Keratinocyte (primary cell): ENCODE data around the gene PCMTD2. TPM values are rescaled to one million over a fixed set of nuclear protein-coding genes. Genes with fewer than 3 reads are reported as not detected.

ENCODE experiments used
- DNase-seq: peaks from one replicate; pipeline ENCODE4 v3.0.0-alpha.2; 2011; ENCODE audit warnings: low read depth, missing footprints, low spot score
- FAIRE-seq: peaks from 2 replicates; lab custom pipeline; 2011; peaks lifted over from hg19 to GRCh38; lab: Jason Lieb, UNC
- H2AFZ ChIP-seq: 2 replicates; pipeline ENCODE4 v1.6.0; 2012; ENCODE audit warnings: low read length, control low read depth, inconsistent platforms; ENCODE audit not compliant: control insufficient read depth
- H3K27ac ChIP-seq: 2 replicates; pipeline ENCODE4 v1.5.1; 2011; ENCODE audit warnings: low read length; ENCODE audit not compliant: control insufficient read depth, insufficient read depth
- H3K27me3 ChIP-seq: 3 replicates; pipeline ENCODE4 v1.6.0; 2011; ENCODE audit warnings: low read length; ENCODE audit not compliant: control insufficient read depth, insufficient read depth; ENCODE audit errors: extremely low read depth
- H3K36me3 ChIP-seq, 2 experiments: 2 replicates in 1 of 2; 3 replicates in 1 of 2; pipeline ENCODE4 v1.5.1; 2011; ENCODE audit warnings: low read length in 2 of 2, mild to moderate bottlenecking in 1 of 2; ENCODE audit not compliant: control insufficient read depth in 2 of 2, insufficient read depth in 2 of 2; ENCODE audit errors: extremely low read depth in 1 of 2
- H3K4me1 ChIP-seq: 3 replicates; pipeline ENCODE4 v1.5.1; 2011; ENCODE audit warnings: low read length; ENCODE audit not compliant: control insufficient read depth, insufficient read depth; ENCODE audit errors: extremely low read depth
- H3K4me2 ChIP-seq: 3 replicates; pipeline ENCODE4 v1.6.0; 2011; ENCODE audit warnings: low read depth, low read length; ENCODE audit not compliant: control insufficient read depth, insufficient read depth; ENCODE audit errors: extremely low read depth
- H3K4me3 ChIP-seq, 3 experiments: fragments of 200-600 bp in 1 of 3; sonication (generic) in 1 of 3; 2 replicates in 2 of 3; 3 replicates in 1 of 3; pipeline ENCODE4 v1.5.1; 2011 to 2016; ENCODE audit warnings: low read length in 3 of 3, mild to moderate bottlenecking in 3 of 3, control low read depth in 2 of 3, inconsistent platforms in 1 of 3, low read depth in 1 of 3, mixed read lengths in 1 of 3, mixed run types in 1 of 3, moderate library complexity in 1 of 3; ENCODE audit not compliant: control insufficient read depth in 2 of 3, insufficient read depth in 2 of 3; ENCODE audit errors: extremely low read depth in 1 of 3
- H3K79me2 ChIP-seq: 2 replicates; pipeline ENCODE4 v1.6.0; 2012; ENCODE audit warnings: low read length; ENCODE audit not compliant: control insufficient read depth, insufficient read depth
- H3K9ac ChIP-seq: 3 replicates; pipeline ENCODE4 v1.6.0; 2011; ENCODE audit warnings: low read length; ENCODE audit not compliant: control insufficient read depth, insufficient read depth; ENCODE audit errors: extremely low read depth
- H3K9me1 ChIP-seq: 3 replicates; pipeline ENCODE4 v1.6.0; 2011; ENCODE audit warnings: low read length; ENCODE audit not compliant: control insufficient read depth, insufficient read depth; ENCODE audit errors: extremely low read depth
- H3K9me3 ChIP-seq: 2 replicates; pipeline ENCODE4 v1.5.1; 2012; ENCODE audit warnings: low read depth, low read length; ENCODE audit not compliant: control insufficient read depth
- H4K20me1 ChIP-seq: 3 replicates; pipeline ENCODE4 v1.6.0; 2011; ENCODE audit warnings: low read length; ENCODE audit not compliant: control insufficient read depth, insufficient read depth; ENCODE audit errors: extremely low read depth
- CTCF ChIP-seq, 3 experiments: IDR thresholded peaks in 1 of 3; conservative IDR thresholded peaks in 1 of 3; optimal IDR thresholded peaks in 1 of 3; 2 replicates in 2 of 3; 3 replicates in 1 of 3; pipeline versions ENCODE3 to v1.5.1; 2011; ENCODE audit warnings: low read length in 3 of 3, mild to moderate bottlenecking in 3 of 3, moderate library complexity in 2 of 3, control low read depth in 1 of 3, inconsistent platforms in 1 of 3; ENCODE audit not compliant: insufficient read depth in 2 of 3; ENCODE audit errors: extremely low read depth in 1 of 3
- EZH2 ChIP-seq: IDR thresholded peaks from one replicate; pipeline ENCODE4 v1.6.1; 2012; ENCODE audit warnings: inconsistent platforms, mild to moderate bottlenecking, low read length, moderate library complexity
- dilution Hi-C: fragments of 300-500 bp; cut with MboI; formaldehyde crosslinking; loops from one replicate; pipeline ENCODE4 v1.7.0; 2020; ENCODE audit warnings: low sequenced_read_pairs; ENCODE audit not compliant: extremely low pct_ligation_motif_present
- polyA plus RNA-seq, 5 experiments: library from polyadenylated mRNA; depleted of rRNA in 3 of 5; stranded (reverse) in 3 of 5; stranded (forward) in 1 of 5; unstranded in 1 of 5; fragments of >200 nt; gene quantifications; 1 replicate in 1 of 5; 2 replicates in 3 of 5; 3 replicates in 1 of 5; pipeline versions ENCODE4 v1.2.1 to v1.2.3, GENCODE V29; 2011 to 2012; ENCODE audit warnings: missing spikeins in 2 of 5, low read depth in 1 of 5, low replicate concordance in 1 of 5

Gene PCMTD2
- polyA plus RNA-seq, 1 donor (not counting 4 experiments of a cell fraction or from before 2014, with no cell fraction given) = 25.8 TPM

DNA sequence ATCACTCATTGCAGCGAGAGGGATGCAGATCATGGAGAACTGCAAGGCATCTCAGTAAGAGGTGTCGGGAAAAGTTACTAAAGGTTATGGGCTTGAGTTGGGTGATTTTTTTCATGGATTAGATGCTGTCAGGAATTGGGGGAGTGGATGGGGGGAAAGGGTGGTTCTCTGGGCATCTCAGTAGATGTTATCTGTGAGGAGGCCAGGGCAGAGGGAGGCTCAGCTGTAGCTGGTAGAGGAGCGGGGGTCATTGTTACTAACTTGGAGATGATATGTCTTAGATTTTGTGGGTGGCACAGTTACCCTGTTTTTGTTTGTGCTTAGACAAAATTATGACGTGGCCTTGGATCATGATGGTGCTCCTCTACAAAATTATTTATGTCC lies 2.6 kb upstream of the PCMTD2 start:
- Histone ChIP-seq H2AFZ (no peak overlapping the region), H3K27ac (no peak overlapping the region), H3K4me2 (no peak overlapping the region), H3K9me3 (no peaks in the 10 kb centered on the region), H3K79me2 (peaks cover 6% of the 10 kb centered on the region), H3K9ac (no peak overlapping the region), H3K9me1 (no peaks in the 10 kb centered on the region), H3K4me1 (peaks cover 9% of the 10 kb centered on the region), H3K4me3 (no peak overlapping the region), H4K20me1 (no peaks in the 10 kb centered on the region), H3K27me3 (peaks cover 2% of the 10 kb centered on the region), H3K36me3 (no peaks in the 10 kb centered on the region)
- DNase-seq (no peak), FAIRE-seq (no peak)
- TF ChIP-seq EZH2 = no peak
- no peak for TF ChIP-seq CTCF (optimal IDR thresholded peaks at IDR 0.05 in 1 of 3, IDR thresholded peaks at IDR 0.05 in 1 of 3, conservative IDR thresholded peaks at IDR 0.05 in 1 of 3; ENCODE audit: extremely low read depth in 1 of 3, insufficient read depth in 2 of 3, low read length in 3 of 3)
- dilution Hi-C loops = no loop called here

GRCh38 chr20:64253443-64253842 lies 2.1 kb upstream of the PCMTD2 start:
- no peaks in the 10 kb centered on the region for H3K36me3 ChIP-seq
- FAIRE-seq = no peak
- peaks cover 2% of the 10 kb centered on the region for H3K27me3 ChIP-seq

More at GRCh38 chr20:64253443-64253842, 2.1 kb upstream of the PCMTD2 start:
- TF ChIP-seq EZH2 = no peak
- TF ChIP-seq CTCF (optimal IDR thresholded peaks at IDR 0.05 in 1 of 3, IDR thresholded peaks at IDR 0.05 in 1 of 3, conservative IDR thresholded peaks at IDR 0.05 in 1 of 3; ENCODE audit: extremely low read depth in 1 of 3, insufficient read depth in 2 of 3, low read length in 3 of 3) = no peak
- dilution Hi-C loops = no loop called here
- Histone ChIP-seq H3K4me2 (no peak overlapping the region), H3K9me3 (no peaks in the 10 kb centered on the region), H3K9me1 (no peaks in the 10 kb centered on the region), H3K4me1 (peaks cover 9% of the 10 kb centered on the region), H3K9ac (no peak overlapping the region), H2AFZ (no peak overlapping the region), H4K20me1 (no peaks in the 10 kb centered on the region), H3K79me2 (peaks cover 6% of the 10 kb centered on the region), H3K27ac (no peak overlapping the region), H3K4me3 (no peak overlapping the region)
- no peak for DNase-seq
